ENCODE data around the gene RIN3.

GRCh38 chr14:92702441-92702918, 188.9 kb downstream of the RIN3 start:
- no peak for TF ChIP-seq CTCF (IDR thresholded peaks at IDR 0.05)
- no peak for TF ChIP-seq POLR2A (IDR thresholded peaks at IDR 0.05)
